ENCODE results near the gene GABRB3. TPM values are rescaled to one million over a fixed set of nuclear protein-coding genes. Genes with fewer than 3 reads are reported as not detected.

GABRB3 gene
- total RNA-seq, 1 donor from 2014 or later, result not detected

DNA sequence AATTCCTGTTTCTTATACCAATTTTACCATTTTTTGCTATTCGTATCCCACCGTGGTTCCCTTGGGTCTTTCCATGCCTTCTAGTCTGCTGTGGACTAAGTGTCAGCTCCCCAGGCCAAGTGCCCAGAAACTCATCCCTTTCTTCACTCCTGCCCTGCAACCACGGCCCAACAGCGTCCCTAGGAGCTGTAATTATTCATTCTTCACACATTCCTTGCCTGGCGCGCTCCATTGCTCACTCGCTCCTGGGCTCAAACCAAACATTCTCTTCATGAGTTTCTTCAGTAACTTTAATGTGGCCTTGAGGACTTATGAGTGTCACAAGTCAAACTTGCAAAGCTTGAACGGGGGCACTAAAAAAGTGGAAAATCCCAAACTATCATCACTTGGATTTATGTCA, 15.7 kb downstream of the GABRB3 start:
- H3K9me3 ChIP-seq, result no peaks in the 10 kb centered on the region
- no peak overlapping the region for H3K4me3 ChIP-seq
- no peak for DNase-seq (ENCODE audit: low spot score in 2 of 2)
- TF ChIP-seq, protein P1, sequence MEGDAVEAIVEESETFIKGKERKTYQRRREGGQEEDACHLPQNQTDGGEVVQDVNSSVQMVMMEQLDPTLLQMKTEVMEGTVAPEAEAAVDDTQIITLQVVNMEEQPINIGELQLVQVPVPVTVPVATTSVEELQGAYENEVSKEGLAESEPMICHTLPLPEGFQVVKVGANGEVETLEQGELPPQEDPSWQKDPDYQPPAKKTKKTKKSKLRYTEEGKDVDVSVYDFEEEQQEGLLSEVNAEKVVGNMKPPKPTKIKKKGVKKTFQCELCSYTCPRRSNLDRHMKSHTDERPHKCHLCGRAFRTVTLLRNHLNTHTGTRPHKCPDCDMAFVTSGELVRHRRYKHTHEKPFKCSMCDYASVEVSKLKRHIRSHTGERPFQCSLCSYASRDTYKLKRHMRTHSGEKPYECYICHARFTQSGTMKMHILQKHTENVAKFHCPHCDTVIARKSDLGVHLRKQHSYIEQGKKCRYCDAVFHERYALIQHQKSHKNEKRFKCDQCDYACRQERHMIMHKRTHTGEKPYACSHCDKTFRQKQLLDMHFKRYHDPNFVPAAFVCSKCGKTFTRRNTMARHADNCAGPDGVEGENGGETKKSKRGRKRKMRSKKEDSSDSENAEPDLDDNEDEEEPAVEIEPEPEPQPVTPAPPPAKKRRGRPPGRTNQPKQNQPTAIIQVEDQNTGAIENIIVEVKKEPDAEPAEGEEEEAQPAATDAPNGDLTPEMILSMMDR (IDR thresholded peaks at IDR 0.05), result no peak
- H3K27ac ChIP-seq, result no peak overlapping the region
- intact Hi-C loops (cut with DNase I), result no loop called here
- no peaks in the 10 kb centered on the region for H3K36me3 ChIP-seq
- H3K4me1 ChIP-seq, result no peaks in the 10 kb centered on the region
- no peaks in the 10 kb centered on the region for H3K27me3 ChIP-seq

DNA sequence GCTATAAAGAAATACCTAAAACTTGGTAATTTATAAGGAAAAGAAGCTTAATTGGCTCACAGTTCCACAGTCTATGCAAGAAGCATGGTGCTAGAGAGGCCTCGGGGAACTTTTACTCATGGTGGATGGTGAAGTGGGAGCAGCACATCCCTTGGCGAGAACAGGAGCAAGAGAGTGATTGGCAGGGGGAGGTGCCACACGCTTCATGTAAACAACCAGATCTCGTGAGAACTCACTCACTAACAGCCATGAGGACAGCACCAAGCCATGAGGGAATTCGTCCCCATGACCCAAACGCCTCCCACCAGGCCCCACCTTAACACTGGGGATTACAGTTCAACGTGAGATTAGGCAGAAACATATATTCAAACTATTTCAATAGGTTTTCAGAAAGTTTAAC, 28.0 kb downstream of the GABRB3 start:
- Histone ChIP-seq H3K27me3 (no peaks in the 10 kb centered on the region), H3K9me3 (no peaks in the 10 kb centered on the region), H3K27ac (no peak overlapping the region), H3K36me3 (no peaks in the 10 kb centered on the region), H3K4me1 (no peaks in the 10 kb centered on the region), H3K4me3 (no peak overlapping the region)
- no peak for DNase-seq (ENCODE audit: low spot score in 2 of 2)
- TF ChIP-seq, protein P1 (IDR thresholded peaks at IDR 0.05), result no peak
- intact Hi-C loops (cut with DNase I), result no loop called here

DNA sequence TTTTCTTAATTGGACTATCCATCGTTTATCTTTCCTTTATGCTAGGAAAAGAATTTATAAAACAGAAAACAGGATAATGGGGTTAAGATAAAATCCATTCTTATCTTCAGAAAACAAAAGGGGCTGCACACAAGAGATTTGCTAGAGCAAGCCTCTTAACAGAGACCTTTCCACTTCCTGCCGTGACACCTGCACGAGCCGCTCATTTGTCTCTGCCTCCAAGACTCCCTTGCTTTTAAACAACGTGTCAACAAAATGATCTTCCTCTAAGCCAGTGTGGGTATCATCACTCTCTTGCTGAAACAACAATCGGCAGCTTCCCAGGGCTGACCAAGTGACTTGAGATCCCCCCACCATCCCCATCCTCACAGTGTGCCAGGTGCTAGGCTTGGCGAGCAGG, 33.1 kb downstream of the GABRB3 start:
- no peaks in the 10 kb centered on the region for H3K27me3 ChIP-seq
- TF ChIP-seq, protein P1 (IDR thresholded peaks at IDR 0.05), result no peak
- no peaks in the 10 kb centered on the region for H3K36me3 ChIP-seq

DNA sequence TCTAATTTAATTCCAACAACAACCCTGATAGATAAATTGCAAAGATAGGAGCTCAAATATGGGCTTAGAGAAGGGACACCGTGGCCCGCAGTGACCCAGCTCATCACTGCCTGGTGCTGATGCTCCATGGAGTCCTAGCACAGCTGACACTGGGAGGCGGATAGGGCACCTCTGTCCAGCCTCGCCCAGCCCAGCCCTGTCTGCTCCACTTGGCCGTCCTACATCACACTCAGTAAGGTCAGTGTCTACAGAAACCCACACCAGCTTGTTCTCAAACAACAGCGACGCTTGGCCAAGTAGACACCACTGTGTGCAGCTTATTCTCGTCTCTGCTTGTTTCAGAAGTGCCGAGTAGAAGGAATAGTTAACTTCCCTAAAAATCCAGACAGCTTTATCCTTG, 33.9 kb downstream of the GABRB3 start:
- DNase-seq (ENCODE audit: low spot score in 2 of 2), result no peak
- H3K4me3 ChIP-seq, result no peak overlapping the region
- TF ChIP-seq, protein P1 (IDR thresholded peaks at IDR 0.05), result no peak
- peaks cover 0 to 2% of the 10 kb centered on the region in 2 donors for H3K9me3 ChIP-seq
- H3K4me1 ChIP-seq, result no peaks in the 10 kb centered on the region
- H3K27ac ChIP-seq, result no peak overlapping the region
- no peaks in the 10 kb centered on the region for H3K36me3 ChIP-seq
- intact Hi-C loops (cut with DNase I), result no loop called here
- no peaks in the 10 kb centered on the region for H3K27me3 ChIP-seq

More for the DNA sequence above, 33.1 kb downstream of the GABRB3 start:
- intact Hi-C loops (cut with DNase I), result no loop called here
- Histone ChIP-seq H3K4me3 (no peak overlapping the region), H3K4me1 (no peaks in the 10 kb centered on the region), H3K9me3 (no peaks in the 10 kb centered on the region), H3K27ac (no peak overlapping the region)
- DNase-seq (ENCODE audit: low spot score in 2 of 2), result no peak

DNA sequence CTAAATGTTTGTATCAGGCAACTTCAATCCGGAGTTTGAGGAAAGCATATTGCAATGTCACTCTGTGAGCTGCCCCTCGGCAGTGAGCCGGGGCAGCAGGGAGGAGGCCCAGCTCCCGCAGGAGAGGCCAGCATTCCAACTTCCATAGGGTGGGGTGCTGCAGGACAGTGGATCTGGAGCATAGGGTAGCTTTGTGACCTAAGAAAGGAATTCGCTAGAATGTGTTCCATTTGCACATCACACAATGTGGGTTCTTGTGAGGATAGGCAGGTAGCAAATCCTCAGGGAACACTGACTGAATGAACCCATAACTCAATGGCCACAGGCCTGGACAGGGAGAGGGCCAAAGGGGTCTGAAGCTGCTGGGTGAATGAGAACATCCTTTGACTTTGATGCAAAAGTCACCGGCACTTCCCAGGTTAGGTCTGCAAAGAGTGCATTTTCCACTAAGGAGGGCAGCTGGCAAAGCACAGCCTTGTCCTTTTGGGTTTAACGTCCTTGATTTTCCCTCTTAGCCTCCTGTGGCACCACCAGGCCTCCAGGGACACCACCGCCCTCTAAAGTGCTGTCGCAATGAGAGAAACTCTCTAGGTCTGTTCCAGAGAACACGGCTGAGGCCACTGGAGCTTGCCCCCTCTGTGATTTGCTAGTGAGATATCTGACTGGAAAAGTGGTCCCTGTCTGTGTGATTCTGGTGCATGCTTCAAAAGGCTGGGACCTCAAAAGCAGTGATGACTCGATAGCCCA, 36.2 kb downstream of the GABRB3 start:
- DNase-seq (ENCODE audit: low spot score in 2 of 2), result no peak
- intact Hi-C loops (cut with DNase I), result no loop called here
- no peak overlapping the region for H3K4me3 ChIP-seq
- no peaks in the 10 kb centered on the region for H3K36me3 ChIP-seq
- TF ChIP-seq, protein P1 (IDR thresholded peaks at IDR 0.05), result no peak
- H3K27ac ChIP-seq, result no peak overlapping the region
- no peaks in the 10 kb centered on the region for H3K27me3 ChIP-seq
- H3K9me3 ChIP-seq, result peaks cover 0 to 15% of the 10 kb centered on the region in 2 donors
- H3K4me1 ChIP-seq, result no peaks in the 10 kb centered on the region
